Left renal pelvis (tissue), 4 donors: ENCODE measurements around the gene TRAPPC6A. TPM values are rescaled to one million over a fixed set of nuclear protein-coding genes. Genes with fewer than 3 reads are reported as not detected.

ENCODE experiments used
- DNase-seq, 4 donors: peaks; one replicate each; pipeline ENCODE4 v3.0.0-alpha.2; 2013; ENCODE audit warnings: low read depth in 4 of 4, low spot score in 3 of 4
- polyA plus RNA-seq, 4 donors: library from polyadenylated mRNA; unstranded; fragments of 120-200 nt; gene quantifications; one replicate each; pipeline ENCODE4 v1.2.1, GENCODE V29; 2013; ENCODE audit not compliant: insufficient read length in 4 of 4

TRAPPC6A gene
- polyA plus RNA-seq, result 10 to 100 TPM; 11.6 to 48.6 (median 30.8) TPM

GRCh38 chr19:45177817-45178261 lies at the start of gene TRAPPC6A:
Gene TRAPPC6A (minus strand): TSS chr19:45178237. CDS start chr19:45178218, 19 bp downstream.
- no peak for DNase-seq

DNA sequence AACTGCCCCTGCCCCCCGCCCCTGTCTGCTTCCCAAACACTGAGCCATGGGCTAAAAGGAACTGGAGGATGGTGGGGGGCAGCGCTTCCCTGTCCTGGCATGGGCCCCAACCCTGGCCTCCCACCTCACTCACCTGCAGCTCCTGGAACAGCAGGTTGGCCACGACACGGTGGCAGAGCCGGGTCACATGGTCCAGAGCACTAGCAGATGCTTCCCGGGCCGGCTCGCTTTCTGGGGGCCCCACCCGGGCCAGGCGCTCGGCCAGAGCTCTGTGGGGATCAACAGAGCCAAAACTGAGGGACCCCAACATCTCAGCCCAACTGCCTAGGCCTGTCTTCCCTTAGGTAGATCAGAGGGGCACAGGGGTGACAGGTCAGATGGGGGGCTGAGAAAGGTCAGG lies 46.6 kb upstream of the TRAPPC6A start:
- no peak for DNase-seq

- no peak for DNase-seq
Observed at GRCh38 chr19:45223879-45224278, 45.8 kb upstream of the TRAPPC6A start.

- DNase-seq, result no peak
Observed at GRCh38 chr19:45222724-45223123, 44.7 kb upstream of the TRAPPC6A start.

DNA sequence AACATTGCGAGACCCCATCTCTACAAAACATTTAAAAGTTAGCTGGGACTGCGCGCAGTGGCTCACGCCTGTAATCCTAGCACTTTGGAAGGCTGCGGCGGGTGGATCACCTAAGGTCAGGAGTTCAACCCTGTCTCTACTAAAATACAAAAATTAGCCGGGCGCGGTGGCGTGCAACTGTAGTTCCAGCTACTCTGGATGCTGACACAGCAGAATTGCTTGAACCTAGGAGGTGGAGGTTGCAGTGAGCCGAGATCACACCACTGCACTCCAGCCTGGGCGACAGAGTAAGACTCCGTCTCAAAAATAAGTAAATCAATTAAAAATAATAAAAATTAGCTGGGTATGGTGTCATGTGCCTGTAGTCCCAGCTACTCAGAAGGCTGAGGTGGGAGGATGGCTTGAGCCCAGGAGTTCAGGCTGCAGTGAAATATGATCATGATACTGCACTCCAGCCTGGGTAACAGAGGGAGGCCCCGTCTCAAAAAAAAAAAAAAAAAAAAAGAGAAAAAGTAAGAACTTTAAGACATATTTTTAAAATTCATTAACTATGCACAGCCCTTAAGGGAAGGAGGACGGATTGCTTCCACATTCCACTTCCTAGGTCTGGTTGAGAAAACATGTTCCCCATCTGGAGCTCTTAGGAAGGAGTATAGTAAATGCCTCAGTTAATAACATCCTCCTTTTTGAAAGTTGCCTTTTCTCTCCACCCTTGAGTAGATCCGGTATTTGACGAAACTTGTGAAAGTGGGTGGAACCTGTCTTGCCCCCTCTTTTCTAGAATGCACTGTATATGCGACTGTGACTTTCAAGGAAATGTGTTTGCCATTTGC lies 41.1 kb upstream of the TRAPPC6A start:
- no peak for DNase-seq

DNA sequence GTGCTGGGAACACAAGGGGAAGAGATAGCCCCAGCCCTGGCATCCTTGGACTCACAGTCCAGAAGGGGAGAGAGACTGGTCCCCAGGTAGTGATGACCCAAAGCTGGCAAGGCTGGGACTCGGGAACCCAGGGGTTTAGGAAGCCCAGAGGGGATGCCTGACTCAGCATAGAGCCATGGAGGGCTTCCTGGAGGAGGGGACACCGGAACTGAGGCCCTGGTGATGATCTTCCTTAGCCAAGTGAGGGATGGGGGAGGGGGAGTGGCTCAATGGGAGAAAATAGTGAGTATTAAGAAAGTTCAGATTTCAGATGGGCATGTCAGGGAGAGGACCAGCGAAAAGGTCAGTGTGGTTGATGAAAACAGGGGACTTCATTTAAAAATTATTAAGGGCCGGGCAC lies 40.4 kb upstream of the TRAPPC6A start:
- no peak for DNase-seq

DNA sequence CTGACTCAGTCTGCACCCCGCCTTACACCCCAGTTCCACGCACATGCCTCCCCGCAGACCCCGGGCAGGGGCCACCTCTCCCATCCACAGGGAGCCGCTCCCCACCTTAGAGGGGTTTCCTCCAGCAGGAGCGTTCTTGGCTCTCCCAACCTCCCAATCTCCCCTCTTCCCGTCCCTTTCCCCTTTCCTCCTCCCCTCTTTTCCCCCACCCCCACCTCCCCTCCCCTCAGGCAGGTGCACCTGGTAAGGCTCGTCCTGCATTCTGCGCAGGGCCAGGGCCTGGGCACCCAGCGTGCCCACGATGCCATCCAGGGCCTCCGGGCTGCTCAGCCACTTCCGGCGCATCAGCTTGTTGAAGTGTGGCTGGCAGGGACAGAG lies 39.9 kb upstream of the TRAPPC6A start:
- DNase-seq, result no peak

- no peak for DNase-seq
Observed at GRCh38 chr19:45217193-45217956, 39.3 kb upstream of the TRAPPC6A start.

DNA sequence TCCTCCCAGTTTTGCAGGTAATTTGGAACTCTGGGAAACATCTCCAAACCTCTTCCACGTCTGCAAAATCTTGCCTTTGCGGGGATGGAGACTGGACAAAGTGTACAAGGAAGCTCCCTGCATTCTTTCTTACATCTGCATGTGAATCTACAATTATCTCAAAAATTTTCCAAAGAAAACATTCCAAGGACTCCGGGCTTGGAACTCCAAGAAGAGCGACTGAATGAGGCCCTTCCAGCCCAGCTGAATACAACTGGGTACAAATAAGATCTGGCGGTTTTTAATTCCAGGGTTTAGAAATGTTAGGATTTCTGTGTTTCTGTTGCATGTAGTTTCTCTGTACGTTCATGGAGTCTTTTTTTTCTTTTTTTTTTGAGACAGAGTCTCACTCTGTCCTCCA lies 38.6 kb upstream of the TRAPPC6A start:
- DNase-seq, result no peak

DNA sequence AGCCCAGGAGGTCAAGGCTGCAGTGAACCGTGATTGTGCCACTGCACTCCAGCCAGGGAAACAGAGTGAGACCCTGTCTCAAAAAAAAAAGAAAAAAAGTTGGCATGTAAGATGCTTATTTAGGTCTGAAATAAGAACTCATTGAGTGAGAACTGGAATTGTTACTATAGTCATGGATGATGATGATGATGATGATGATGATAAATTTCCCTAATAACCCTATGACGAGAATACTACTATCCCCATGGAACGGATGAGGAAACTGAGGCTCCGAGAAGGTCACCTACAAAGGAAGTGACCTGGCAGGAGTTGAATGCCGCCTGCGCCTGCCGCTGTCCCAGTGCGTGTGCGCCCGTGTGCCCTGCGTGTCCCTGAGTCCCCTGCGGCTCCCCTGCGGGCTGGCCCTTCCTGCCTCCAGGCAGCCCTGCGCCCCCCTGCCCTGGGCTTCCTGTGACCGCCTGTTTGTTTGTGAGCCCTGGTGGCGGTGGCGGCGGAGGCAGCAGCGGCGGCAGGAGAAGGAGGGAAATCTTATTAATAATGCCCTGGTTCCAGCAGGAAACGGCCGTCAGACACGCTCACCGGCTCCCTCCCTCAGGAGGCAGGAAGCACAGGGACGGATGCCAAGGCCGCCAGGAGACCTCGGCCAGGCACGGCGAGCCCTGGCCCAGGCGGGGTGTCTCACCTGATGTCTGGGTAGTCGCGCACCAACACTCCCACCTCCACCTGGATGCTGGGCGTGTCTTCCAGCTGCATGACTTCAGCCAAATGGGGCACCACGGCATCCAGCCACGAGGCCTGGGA lies 37.6 kb upstream of the TRAPPC6A start:
- no peak for DNase-seq

- no peak for DNase-seq
Observed at GRCh38 chr19:45213031-45213430, 35.0 kb upstream of the TRAPPC6A start.

- no peak for DNase-seq
Observed at GRCh38 chr19:45211751-45212381, 33.8 kb upstream of the TRAPPC6A start.

GRCh38 chr19:45206328-45206727 lies 28.3 kb upstream of the TRAPPC6A start:
- no peak for DNase-seq

GRCh38 chr19:45205810-45206209 lies 27.8 kb upstream of the TRAPPC6A start:
- no peak for DNase-seq

DNA sequence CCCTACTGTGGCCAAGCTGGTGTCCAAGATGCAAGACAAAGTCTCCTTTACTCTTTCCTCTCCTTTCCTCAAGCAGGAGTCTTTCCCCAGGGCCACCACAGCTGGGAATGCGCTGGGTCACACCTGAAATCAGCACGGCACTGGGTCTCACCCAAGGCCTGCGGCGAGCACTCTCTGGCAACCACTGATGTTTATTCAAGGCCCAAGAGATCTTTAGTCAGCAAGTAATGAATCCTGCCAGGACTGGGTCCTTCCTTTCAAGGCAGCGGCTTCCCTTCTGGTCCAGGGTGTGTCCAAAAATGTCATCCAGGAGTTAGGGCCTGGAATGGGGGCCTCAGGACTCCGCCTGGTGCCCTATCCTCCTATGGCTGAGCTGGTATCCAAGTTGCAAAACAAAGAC lies 24.6 kb upstream of the TRAPPC6A start:
- no peak for DNase-seq

DNA sequence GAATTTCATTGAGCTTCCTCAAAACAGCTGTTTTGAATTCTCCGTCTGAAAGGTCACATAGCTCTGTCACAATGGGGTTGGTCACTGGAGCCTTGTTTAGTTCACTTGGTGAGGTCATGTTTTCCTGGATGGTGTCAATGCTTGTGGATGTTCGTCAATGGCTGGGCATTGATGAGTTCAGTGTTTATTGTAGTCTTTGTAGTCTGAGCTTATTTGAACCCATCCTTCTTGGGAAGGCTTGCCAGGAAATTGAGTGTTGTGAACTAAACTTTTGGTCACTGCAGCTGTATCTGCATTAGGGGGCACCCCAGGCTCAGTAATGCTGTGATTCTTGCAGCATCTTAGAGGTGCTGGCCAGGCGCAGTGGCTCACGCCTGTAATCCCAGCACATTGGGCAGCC lies 22.5 kb upstream of the TRAPPC6A start:
- DNase-seq, result no peak

DNA sequence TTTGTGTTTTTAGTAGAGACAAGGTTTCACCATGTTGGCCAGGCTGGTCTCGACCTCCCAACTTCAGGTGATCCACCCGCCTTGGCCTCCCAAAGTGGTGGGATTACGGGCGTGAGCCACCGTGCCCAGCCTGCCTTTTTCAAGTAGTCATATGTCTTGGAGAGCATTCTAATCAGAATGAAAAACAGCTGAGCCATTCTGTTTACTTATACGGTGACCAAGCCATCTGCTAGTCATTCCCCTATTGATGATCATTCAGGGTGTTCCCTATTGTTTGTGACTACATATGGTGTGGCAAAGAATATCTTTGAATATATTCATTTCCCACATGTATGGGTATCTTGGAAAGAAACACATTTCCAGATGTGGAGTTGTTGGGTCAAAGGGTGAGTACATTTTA lies 17.7 kb upstream of the TRAPPC6A start:
- DNase-seq, result no peak

DNA sequence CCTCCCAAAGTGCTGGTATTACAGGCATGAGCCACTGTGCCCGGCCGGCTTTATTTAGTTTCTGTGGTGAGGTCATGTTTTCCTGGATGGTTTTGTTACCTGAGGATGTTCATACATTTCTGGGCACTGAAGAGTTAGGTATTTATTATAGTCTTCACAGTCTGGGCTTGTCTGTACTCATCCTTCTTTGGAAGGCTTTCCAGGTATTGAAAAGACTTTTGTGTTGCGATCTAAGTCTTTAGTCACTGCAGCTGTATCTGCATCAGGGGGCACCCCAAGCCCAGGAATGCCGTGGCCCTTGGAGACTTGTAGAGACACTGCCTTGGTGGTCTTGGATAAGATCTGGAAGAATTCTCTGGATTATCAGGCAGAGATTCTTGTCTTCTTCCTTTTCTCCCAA lies 13.3 kb upstream of the TRAPPC6A start:
- no peak for DNase-seq

DNA sequence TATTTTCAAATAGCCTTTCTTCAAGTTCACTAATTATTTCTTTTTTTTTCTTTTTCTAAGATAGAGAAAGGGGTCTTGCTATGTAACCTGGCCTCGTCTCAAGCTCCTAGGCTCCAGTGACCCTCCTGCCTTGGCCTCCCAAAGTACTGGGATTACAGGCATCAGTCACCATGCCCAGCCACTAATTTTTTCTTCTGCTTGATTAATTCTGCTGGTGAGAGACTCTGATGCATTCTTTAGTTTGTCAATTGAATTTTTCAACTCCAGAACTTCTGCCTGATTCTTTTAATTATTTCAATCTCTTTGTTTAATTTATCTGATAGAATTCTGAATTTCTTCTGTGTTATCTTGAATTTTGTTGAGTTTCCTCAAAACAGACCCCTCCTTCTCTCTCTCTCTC lies 11.9 kb upstream of the TRAPPC6A start:
- DNase-seq, result no peak

GRCh38 chr19:45187421-45188100 lies 9.5 kb upstream of the TRAPPC6A start:
- DNase-seq, result no peak
